Fibroblast of lung (primary cell): ENCODE measurements around the gene CDIP1.

ENCODE experiments used
- EZH2 ChIP-seq: IDR thresholded peaks from 2 replicates; pipeline ENCODE4 v1.5.1; 2012; ENCODE audit warnings: low read length, control low read depth, mild to moderate bottlenecking; ENCODE audit errors: missing control alignments
- TF ChIP-seq, protein P1 (sequence below), 2 donors: IDR thresholded peaks in 1 of 2; conservative IDR thresholded peaks in 1 of 2; 1 replicate in 1 of 2; 2 replicates in 1 of 2; pipeline ENCODE4 v1.5.1; 2011 to 2012; ENCODE audit warnings: low read length in 2 of 2, control low read depth in 1 of 2, inconsistent platforms in 1 of 2, low read depth in 1 of 2, mild to moderate bottlenecking in 1 of 2

DNA sequence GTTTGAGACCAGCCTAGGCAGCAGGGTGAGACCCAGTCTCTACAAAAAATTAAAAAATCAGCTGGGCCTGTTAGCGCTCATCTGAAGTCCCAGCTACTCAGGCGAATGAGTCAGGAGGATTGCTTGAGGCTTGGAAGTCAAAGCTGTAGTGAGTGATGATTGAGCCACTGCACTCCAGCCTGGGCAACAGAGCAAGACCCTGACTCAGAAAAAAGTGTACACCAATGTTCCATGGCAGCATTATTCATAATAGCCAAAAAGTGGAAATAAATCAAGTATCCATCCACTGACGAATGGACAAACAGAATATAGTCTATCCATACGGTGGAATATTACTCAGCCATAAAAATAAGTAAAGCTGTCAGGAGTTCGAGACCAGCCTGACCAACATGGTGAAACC is 66.7 kb downstream of the CDIP1 start:
- TF ChIP-seq, protein P1, sequence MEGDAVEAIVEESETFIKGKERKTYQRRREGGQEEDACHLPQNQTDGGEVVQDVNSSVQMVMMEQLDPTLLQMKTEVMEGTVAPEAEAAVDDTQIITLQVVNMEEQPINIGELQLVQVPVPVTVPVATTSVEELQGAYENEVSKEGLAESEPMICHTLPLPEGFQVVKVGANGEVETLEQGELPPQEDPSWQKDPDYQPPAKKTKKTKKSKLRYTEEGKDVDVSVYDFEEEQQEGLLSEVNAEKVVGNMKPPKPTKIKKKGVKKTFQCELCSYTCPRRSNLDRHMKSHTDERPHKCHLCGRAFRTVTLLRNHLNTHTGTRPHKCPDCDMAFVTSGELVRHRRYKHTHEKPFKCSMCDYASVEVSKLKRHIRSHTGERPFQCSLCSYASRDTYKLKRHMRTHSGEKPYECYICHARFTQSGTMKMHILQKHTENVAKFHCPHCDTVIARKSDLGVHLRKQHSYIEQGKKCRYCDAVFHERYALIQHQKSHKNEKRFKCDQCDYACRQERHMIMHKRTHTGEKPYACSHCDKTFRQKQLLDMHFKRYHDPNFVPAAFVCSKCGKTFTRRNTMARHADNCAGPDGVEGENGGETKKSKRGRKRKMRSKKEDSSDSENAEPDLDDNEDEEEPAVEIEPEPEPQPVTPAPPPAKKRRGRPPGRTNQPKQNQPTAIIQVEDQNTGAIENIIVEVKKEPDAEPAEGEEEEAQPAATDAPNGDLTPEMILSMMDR (conservative IDR thresholded peaks at IDR 0.05 in 1 of 2, IDR thresholded peaks at IDR 0.05 in 1 of 2; ENCODE audit: low read depth in 1 of 2, low read length in 2 of 2): no peak
- TF ChIP-seq EZH2: no peak
